Adrenal gland (tissue), 12 donors: ENCODE data around the gene CACNA1A. TPM values are rescaled to one million over a fixed set of nuclear protein-coding genes. Genes with fewer than 3 reads are reported as not detected.
"Not testable (repeated sequence)": the region's sequence is repeated elsewhere in the genome, so short reads cannot be mapped to it uniquely, and the experiment has no call there.

Experiments used
- DNase-seq, 7 donors: peaks; one replicate each; pipeline ENCODE4 v3.0.0-alpha.2; 2019 to 2020
- H3K27ac ChIP-seq, 5 donors: fragments of 200-600 bp; sonication (generic) in 4 of 5; 1 replicate in 3 of 5; 2 replicates in 2 of 5; pipeline versions ENCODE4 v1.5.1 to v1.8.0; 2016 to 2020; ENCODE audit warnings: mild to moderate bottlenecking in 1 of 5
- H3K27me3 ChIP-seq: fragments of 200-600 bp; 2 replicates; pipeline ENCODE4 v1.8.0; 2021
- H3K36me3 ChIP-seq, 2 donors: fragments of 200-600 bp; replicated peaks in 1 of 2; 1 replicate in 1 of 2; 2 replicates in 1 of 2; pipeline versions ENCODE4 v1.5.1 to v1.8.0; 2018 to 2022
- H3K4me1 ChIP-seq, 2 donors: fragments of 200-600 bp; replicated peaks in 1 of 2; 1 replicate in 1 of 2; 2 replicates in 1 of 2; pipeline versions ENCODE4 v1.5.1 to v1.8.0; 2018 to 2021
- H3K4me3 ChIP-seq, 4 donors: fragments of 200-600 bp; sonication (generic) in 3 of 4; one replicate each; pipeline ENCODE4 v1.5.1; 2016 to 2018
- H3K9me3 ChIP-seq, 3 donors: fragments of 200-600 bp; sonication (generic) in 1 of 3; replicated peaks in 1 of 3; 1 replicate in 2 of 3; 2 replicates in 1 of 3; pipeline versions ENCODE4 v1.5.1 to v1.8.0; 2016 to 2021
- CTCF ChIP-seq, 6 experiments: fragments of 450-650 bp in 4 of 6; fragments of 200-600 bp in 2 of 6; sonication (generic) in 1 of 6; IDR thresholded peaks; 1 replicate in 5 of 6; 2 replicates in 1 of 6; pipeline versions ENCODE4 v1.5.1 to v1.8.0; 2016 to 2021; ENCODE audit warnings: antibody characterized with exemption in 6 of 6, mild to moderate bottlenecking in 2 of 6, moderate library complexity in 1 of 6
- POLR2A ChIP-seq, 2 donors: fragments of 450-650 bp; IDR thresholded peaks; one replicate each; pipeline ENCODE4 v1.6.1; 2017; ENCODE audit warnings: antibody characterized with exemption in 2 of 2, mild to moderate bottlenecking in 2 of 2, moderate library complexity in 1 of 2
- WGBS, 4 donors: extraction: QIAGEN DNeasy Blood & Tissue Kit in 2 of 4; methylation state at CpG; one replicate each; pipeline versions ENCODE4 v1.1.5 to v1.1.7; 2013 to 2017; 5-methylcytosine and 5-hydroxymethylcytosine counted together
- intact Hi-C, 2 donors: fragments of 100-400 bp; cut with DNase I; formaldehyde crosslinking; loops; one replicate each; pipeline versions ENCODE4 v1.14.1 to v1.15.0; 2022 to 2023
- polyA plus RNA-seq, 3 donors: library from polyadenylated mRNA; stranded (reverse); fragments of 200-250 nt in 2 of 3; fragments of 350-450 nt in 1 of 3; fragmentation: Illumina TruSeq in 1 of 3; extraction: RNeasy Lipid Tissue Mini Kit (QIAGEN cat#74804) in 1 of 3; gene quantifications; one replicate each; pipeline ENCODE4 v1.2.3, GENCODE V29; 2013 to 2014
- total RNA-seq, 9 donors: library from RNA; depleted of rRNA in 4 of 9; stranded (reverse); fragments of >200 nt in 4 of 9; fragments of 120-200 nt in 1 of 9; fragmentation: NEBNext Ultra II Directional in 1 of 9; extraction: Animal tissue kit (Norgen Biotek cat#: 25700) in 1 of 9; gene quantifications; one replicate each; pipeline versions ENCODE4 v1.1.0 to v1.2.4, GENCODE V29; 2013 to 2023
- donor health status: healthy with polysubstance abuse.
- donor health status: Bipolar disorder and iron deficiency.
- donor health status: DM: yes; HTN: yes; CAD: no.
- donor health status: DM: no; HTN: no; CAD: no.
- donor health status: DM: no; HTN: no; CAD: no.
- donor health status: DM: yes; HTN: yes; CAD: no.

Gene CACNA1A
- total and polyA plus RNA-seq, 12 donors: 0.28 to 35.4 (median 2.8) TPM; not detected in 1

- no peaks in the 10 kb centered on the region for H3K36me3 ChIP-seq
- 79 to 86% (median 84%) methylated on average over 13 to 18 of the region's 18 CpGs for WGBS, 4 donors
- TF ChIP-seq CTCF (IDR thresholded peaks at IDR 0.05) (no peak), POLR2A (IDR thresholded peaks at IDR 0.05) (no peak)
- intact Hi-C loops: loop anchor here in 1 of 2 donors (5.0 kb wide), 1 partner anchor 64 kb away; no protein-coding TSS in a partner anchor
- H3K27ac ChIP-seq: no peak overlapping the region
- H3K4me3 ChIP-seq: no peak overlapping the region
- H3K4me1 ChIP-seq: no peaks in the 10 kb centered on the region
- no peaks in the 10 kb centered on the region for H3K27me3 ChIP-seq
- no peaks in the 10 kb centered on the region for H3K9me3 ChIP-seq
- DNase-seq: no peak
These were observed 307.6 kb downstream of the CACNA1A start for GRCh38 chr19:13198634-13199033.

GRCh38 chr19:13195678-13196077, 310.6 kb downstream of the CACNA1A start:
- H3K27me3 ChIP-seq: no peaks in the 10 kb centered on the region
- H3K4me1 ChIP-seq: no peaks in the 10 kb centered on the region
- 66 to 76% (median 75%) methylated on average over 5 to 11 of the region's 11 CpGs for WGBS, 4 donors
- no peak overlapping the region for H3K27ac ChIP-seq
- no peaks in the 10 kb centered on the region for H3K9me3 ChIP-seq
- no peak overlapping the region for H3K4me3 ChIP-seq
- no peaks in the 10 kb centered on the region for H3K36me3 ChIP-seq
- no peak for DNase-seq
- TF ChIP-seq CTCF (IDR thresholded peaks at IDR 0.05): no peak
- intact Hi-C loops: loop anchor here (2.0 to 5.0 kb wide), 2 partner anchors 67 to 69 kb away; no protein-coding TSS in a partner anchor

- intact Hi-C loops: no loop called here
- H3K27ac ChIP-seq: no peak overlapping the region
- 70 to 76% (median 74%) methylated on average over 19 of the region's 19 CpGs for WGBS, 4 donors
- no peak overlapping the region for H3K4me3 ChIP-seq
- H3K27me3 ChIP-seq: no peaks in the 10 kb centered on the region
- H3K36me3 ChIP-seq: no peaks in the 10 kb centered on the region
- no peak for DNase-seq
- no peaks in the 10 kb centered on the region for H3K9me3 ChIP-seq
- no peak for TF ChIP-seq CTCF (IDR thresholded peaks at IDR 0.05)
- H3K4me1 ChIP-seq: no peaks in the 10 kb centered on the region
These were observed 315.3 kb downstream of the CACNA1A start for GRCh38 chr19:13190781-13191540.

- 82 to 92% (median 86%) methylated on average over 4 of the region's 4 CpGs for WGBS, 4 donors
These were observed 316.7 kb downstream of the CACNA1A start for GRCh38 chr19:13189600-13189999.

GRCh38 chr19:13187419-13187818, 318.9 kb downstream of the CACNA1A start:
- no peaks in the 10 kb centered on the region for H3K36me3 ChIP-seq

More at GRCh38 chr19:13189600-13189999, 316.7 kb downstream of the CACNA1A start:
- Histone ChIP-seq H3K27ac (no peak overlapping the region), H3K36me3 (no peaks in the 10 kb centered on the region), H3K4me3 (no peak overlapping the region), H3K27me3 (no peaks in the 10 kb centered on the region), H3K9me3 (no peaks in the 10 kb centered on the region), H3K4me1 (no peaks in the 10 kb centered on the region)
- intact Hi-C loops: no loop called here
- no peak for TF ChIP-seq POLR2A (IDR thresholded peaks at IDR 0.05)
- DNase-seq: no peak

GRCh38 chr19:13186688-13187087, 319.6 kb downstream of the CACNA1A start:
- H3K4me1 ChIP-seq, H3K36me3 ChIP-seq, H3K27ac ChIP-seq, H3K4me3 ChIP-seq, H3K27me3 ChIP-seq, DNase-seq, intact Hi-C loops, H3K9me3 ChIP-seq: not testable (repeated sequence)
- 91 to 100% (median 93%) methylated on average over 8 to 38 of the region's 38 CpGs for WGBS, 4 donors

More at GRCh38 chr19:13187419-13187818, 318.9 kb downstream of the CACNA1A start:
- no peaks in the 10 kb centered on the region for H3K27me3 ChIP-seq
- no peaks in the 10 kb centered on the region for H3K9me3 ChIP-seq
- no peaks in the 10 kb centered on the region for H3K4me1 ChIP-seq
- H3K4me3 ChIP-seq: no peak overlapping the region
- intact Hi-C loops: no loop called here
- no peak overlapping the region for H3K27ac ChIP-seq
- TF ChIP-seq POLR2A (IDR thresholded peaks at IDR 0.05) (no peak), CTCF (IDR thresholded peaks at IDR 0.05) (no peak)
- no peak for DNase-seq
- 88 to 100% (median 93%) methylated on average over 4 of the region's 4 CpGs for WGBS, 4 donors
